OCI-LY3 (cell line): ENCODE results near the gene KIF3B.

ENCODE experiments used
- EZH2phosphoT487 ChIP-seq: fragments of 200-600 bp; shearing (Covaris generic); IDR thresholded peaks from 2 replicates; pipeline ENCODE4 v1.6.1; 2018; ENCODE audit warnings: antibody characterized with exemption, mixed run types, low read depth
- TF ChIP-seq, protein P1 (sequence below): fragments of 200-600, 300-600 bp; sonication (generic); IDR thresholded peaks from 2 replicates; pipeline ENCODE4 v1.5.1; 2014; ENCODE audit warnings: antibody characterized with exemption, low read length, low read depth

- TF ChIP-seq, protein P1, sequence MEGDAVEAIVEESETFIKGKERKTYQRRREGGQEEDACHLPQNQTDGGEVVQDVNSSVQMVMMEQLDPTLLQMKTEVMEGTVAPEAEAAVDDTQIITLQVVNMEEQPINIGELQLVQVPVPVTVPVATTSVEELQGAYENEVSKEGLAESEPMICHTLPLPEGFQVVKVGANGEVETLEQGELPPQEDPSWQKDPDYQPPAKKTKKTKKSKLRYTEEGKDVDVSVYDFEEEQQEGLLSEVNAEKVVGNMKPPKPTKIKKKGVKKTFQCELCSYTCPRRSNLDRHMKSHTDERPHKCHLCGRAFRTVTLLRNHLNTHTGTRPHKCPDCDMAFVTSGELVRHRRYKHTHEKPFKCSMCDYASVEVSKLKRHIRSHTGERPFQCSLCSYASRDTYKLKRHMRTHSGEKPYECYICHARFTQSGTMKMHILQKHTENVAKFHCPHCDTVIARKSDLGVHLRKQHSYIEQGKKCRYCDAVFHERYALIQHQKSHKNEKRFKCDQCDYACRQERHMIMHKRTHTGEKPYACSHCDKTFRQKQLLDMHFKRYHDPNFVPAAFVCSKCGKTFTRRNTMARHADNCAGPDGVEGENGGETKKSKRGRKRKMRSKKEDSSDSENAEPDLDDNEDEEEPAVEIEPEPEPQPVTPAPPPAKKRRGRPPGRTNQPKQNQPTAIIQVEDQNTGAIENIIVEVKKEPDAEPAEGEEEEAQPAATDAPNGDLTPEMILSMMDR, result no peak
- no peak for TF ChIP-seq EZH2phosphoT487
These were observed 93.4 kb downstream of the KIF3B start for GRCh38 chr20:32370897-32371296.
